ENCODE data around the gene RPRD1B. TPM values are rescaled to one million over a fixed set of nuclear protein-coding genes. Genes with fewer than 3 reads are reported as not detected.
A peak's percentile ranks its signal among the peaks of the same experiment; 100 is the strongest.

The RPRD1B gene
- total and polyA plus RNA-seq, 2 of the 13 experiments (the other 11 are each of a cell fraction or from before 2014, with no cell fraction given), result 31.1 to 41.5 TPM

DNA sequence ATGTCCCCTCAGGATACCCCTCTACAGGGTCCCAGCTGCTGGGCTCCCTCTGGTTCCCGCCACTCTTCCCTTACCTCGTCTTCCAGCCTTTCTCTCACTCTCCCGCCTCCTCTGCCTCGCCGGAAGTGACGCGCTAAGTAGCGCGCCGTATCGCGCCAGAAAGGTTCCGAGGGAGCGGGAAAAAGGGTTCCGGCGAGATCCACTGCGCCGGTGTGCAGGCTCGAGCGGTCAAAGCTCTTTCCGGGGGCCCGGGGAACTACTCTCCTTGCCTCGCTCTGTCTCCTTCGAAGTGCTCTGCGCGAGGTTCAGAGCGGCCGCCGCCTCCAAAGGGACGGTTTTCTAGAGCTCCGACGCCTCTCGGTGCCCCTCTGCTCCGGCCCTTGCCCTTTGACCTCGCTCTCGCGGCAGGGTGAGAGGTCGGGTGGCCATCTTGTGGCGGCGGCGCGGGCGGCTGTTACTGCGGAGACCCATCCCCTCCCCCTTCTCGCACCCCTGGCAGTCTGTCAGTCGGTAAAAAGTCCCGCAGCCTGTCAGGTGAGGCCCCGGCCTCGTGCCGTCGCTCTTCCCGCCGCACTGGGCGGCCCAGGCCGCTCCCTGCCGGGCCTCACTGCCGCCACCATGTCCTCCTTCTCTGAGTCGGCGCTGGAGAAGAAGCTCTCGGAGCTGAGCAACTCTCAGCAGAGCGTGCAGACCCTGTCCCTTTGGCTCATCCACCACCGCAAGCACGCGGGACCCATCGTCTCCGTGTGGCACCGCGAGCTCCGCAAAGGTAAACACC lies at the start of gene RPRD1B, which contains the start of gene TTI1 (continued):
- TF ChIP-seq, protein P1, sequence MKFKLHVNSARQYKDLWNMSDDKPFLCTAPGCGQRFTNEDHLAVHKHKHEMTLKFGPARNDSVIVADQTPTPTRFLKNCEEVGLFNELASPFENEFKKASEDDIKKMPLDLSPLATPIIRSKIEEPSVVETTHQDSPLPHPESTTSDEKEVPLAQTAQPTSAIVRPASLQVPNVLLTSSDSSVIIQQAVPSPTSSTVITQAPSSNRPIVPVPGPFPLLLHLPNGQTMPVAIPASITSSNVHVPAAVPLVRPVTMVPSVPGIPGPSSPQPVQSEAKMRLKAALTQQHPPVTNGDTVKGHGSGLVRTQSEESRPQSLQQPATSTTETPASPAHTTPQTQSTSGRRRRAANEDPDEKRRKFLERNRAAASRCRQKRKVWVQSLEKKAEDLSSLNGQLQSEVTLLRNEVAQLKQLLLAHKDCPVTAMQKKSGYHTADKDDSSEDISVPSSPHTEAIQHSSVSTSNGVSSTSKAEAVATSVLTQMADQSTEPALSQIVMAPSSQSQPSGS (CRISPR knock-in tag; IDR thresholded peaks at IDR 0.05), result peak; percentile 80
- TF ChIP-seq ZNF570 (CRISPR knock-in tag; IDR thresholded peaks at IDR 0.05; ENCODE audit: borderline replicate concordance) (peak; percentile 88; the same call in 1 of the 2 replicates), ZSCAN22 (CRISPR knock-in tag; IDR thresholded peaks at IDR 0.05) (peak; percentile 30; the same call in 1 of the 2 replicates), RXRA (CRISPR knock-in tag; IDR thresholded peaks at IDR 0.05) (peak; percentile 87), ZFP82 (CRISPR knock-in tag; IDR thresholded peaks at IDR 0.05; ENCODE audit: borderline replicate concordance) (peak; percentile 98; the same call in 1 of the 2 replicates), TAF15 (IDR thresholded peaks at IDR 0.05; ENCODE audit: low read depth, low read length, poor library complexity, severe bottlenecking) (peak; percentile 98), ZNF768 (CRISPR knock-in tag; IDR thresholded peaks at IDR 0.05) (peak; percentile 82; the same call in 1 of the 2 replicates), HMG20A (CRISPR knock-in tag; IDR thresholded peaks at IDR 0.05; ENCODE audit: borderline replicate concordance) (peak; percentile 59; the same call in 1 of the 2 replicates), ZFP37 (CRISPR knock-in tag; IDR thresholded peaks at IDR 0.05; ENCODE audit: borderline replicate concordance) (no peak; the same call in none of the 2 replicates), ZFAT (CRISPR knock-in tag; conservative IDR thresholded peaks at IDR 0.05) (peak; percentile 63; the same call in 1 of the 2 replicates), ZNF432 (CRISPR knock-in tag; IDR thresholded peaks at IDR 0.05; ENCODE audit: borderline replicate concordance) (peak; percentile 82; the same call in 1 of the 2 replicates), ZNF7 (CRISPR knock-in tag; IDR thresholded peaks at IDR 0.05) (no peak), NFE2L1 (CRISPR knock-in tag; IDR thresholded peaks at IDR 0.05; ENCODE audit: borderline replicate concordance) (0 out of 2 replicates have a peak, but pooled peaks have one; percentile 10), ZNF776 (CRISPR knock-in tag; IDR thresholded peaks at IDR 0.05) (peak; percentile 96), FOXK1 (CRISPR knock-in tag; IDR thresholded peaks at IDR 0.05; ENCODE audit: borderline replicate concordance, low read depth) (peak; percentile 91; the same call in 1 of the 2 replicates), MXD4 (CRISPR knock-in tag; IDR thresholded peaks at IDR 0.05) (peak; percentile 86), SMARCC2 (IDR thresholded peaks at IDR 0.05) (no peak), NR2F2 (IDR thresholded peaks at IDR 0.05; ENCODE audit: borderline replicate concordance, low read depth) (peak; percentile 85; the same call in 1 of the 2 replicates), HDAC6 (IDR thresholded peaks at IDR 0.05; ENCODE audit: low read depth, low read length) (no peak), ZMYM3 (CRISPR knock-in tag; IDR thresholded peaks at IDR 0.05) (peak; percentile 21; the same call in 1 of the 2 replicates), RCOR2 (CRISPR knock-in tag; IDR thresholded peaks at IDR 0.05) (no peak), TGIF2 (CRISPR knock-in tag; IDR thresholded peaks at IDR 0.05) (peak; percentile 72), ZNF543 (CRISPR knock-in tag; IDR thresholded peaks at IDR 0.05) (peak; percentile 98)
- TF ChIP-seq, protein P2, sequence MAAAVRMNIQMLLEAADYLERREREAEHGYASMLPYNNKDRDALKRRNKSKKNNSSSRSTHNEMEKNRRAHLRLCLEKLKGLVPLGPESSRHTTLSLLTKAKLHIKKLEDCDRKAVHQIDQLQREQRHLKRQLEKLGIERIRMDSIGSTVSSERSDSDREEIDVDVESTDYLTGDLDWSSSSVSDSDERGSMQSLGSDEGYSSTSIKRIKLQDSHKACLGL (CRISPR knock-in tag; IDR thresholded peaks at IDR 0.05), result peak; percentile 95
- TF ChIP-seq, protein P3, sequence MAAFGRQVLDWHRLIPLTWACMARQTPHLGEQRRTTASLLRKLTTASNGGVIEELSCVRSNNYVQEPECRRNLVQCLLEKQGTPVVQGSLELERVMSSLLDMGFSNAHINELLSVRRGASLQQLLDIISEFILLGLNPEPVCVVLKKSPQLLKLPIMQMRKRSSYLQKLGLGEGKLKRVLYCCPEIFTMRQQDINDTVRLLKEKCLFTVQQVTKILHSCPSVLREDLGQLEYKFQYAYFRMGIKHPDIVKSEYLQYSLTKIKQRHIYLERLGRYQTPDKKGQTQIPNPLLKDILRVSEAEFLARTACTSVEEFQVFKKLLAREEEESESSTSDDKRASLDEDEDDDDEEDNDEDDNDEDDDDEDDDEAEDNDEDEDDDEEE (CRISPR knock-in tag; IDR thresholded peaks at IDR 0.05), result peak; percentile 99
- TF ChIP-seq, protein P4, sequence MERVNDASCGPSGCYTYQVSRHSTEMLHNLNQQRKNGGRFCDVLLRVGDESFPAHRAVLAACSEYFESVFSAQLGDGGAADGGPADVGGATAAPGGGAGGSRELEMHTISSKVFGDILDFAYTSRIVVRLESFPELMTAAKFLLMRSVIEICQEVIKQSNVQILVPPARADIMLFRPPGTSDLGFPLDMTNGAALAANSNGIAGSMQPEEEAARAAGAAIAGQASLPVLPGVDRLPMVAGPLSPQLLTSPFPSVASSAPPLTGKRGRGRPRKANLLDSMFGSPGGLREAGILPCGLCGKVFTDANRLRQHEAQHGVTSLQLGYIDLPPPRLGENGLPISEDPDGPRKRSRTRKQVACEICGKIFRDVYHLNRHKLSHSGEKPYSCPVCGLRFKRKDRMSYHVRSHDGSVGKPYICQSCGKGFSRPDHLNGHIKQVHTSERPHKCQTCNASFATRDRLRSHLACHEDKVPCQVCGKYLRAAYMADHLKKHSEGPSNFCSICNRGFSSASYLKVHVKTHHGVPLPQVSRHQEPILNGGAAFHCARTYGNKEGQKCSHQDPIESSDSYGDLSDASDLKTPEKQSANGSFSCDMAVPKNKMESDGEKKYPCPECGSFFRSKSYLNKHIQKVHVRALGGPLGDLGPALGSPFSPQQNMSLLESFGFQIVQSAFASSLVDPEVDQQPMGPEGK (CRISPR knock-in tag; IDR thresholded peaks at IDR 0.05), result peak; percentile 55; the same call in 1 of the 2 replicates
